HepG2 (cell line): ENCODE measurements around the gene PLCB4. TPM values are rescaled to one million over a fixed set of nuclear protein-coding genes. Genes with fewer than 3 reads are reported as not detected.

Source experiments
- ARID5B ChIP-seq: IDR thresholded peaks from 2 replicates; pipeline ENCODE4 v1.4.0; 2020; ENCODE audit warnings: mild to moderate bottlenecking, missing genetic modification reagents
- CSRNP1 ChIP-seq: sonication (generic); formaldehyde crosslinking; IDR thresholded peaks from 2 replicates; pipeline ENCODE4 v1.8.1; 2023; ENCODE audit warnings: mild to moderate bottlenecking, missing genetic modification reagents
- ETV5 ChIP-seq: IDR thresholded peaks from 2 replicates; pipeline ENCODE4 v1.6.1; 2018; ENCODE audit warnings: missing biosample characterization, missing genetic modification reagents, inconsistent platforms, borderline replicate concordance
- HOXA5 ChIP-seq: sonication (generic); formaldehyde crosslinking; IDR thresholded peaks from 2 replicates; pipeline ENCODE4 v1.4.0; 2020; ENCODE audit warnings: missing genetic modification reagents
- KAT8 ChIP-seq: IDR thresholded peaks from 2 replicates; pipeline ENCODE4 v1.6.1; 2016; ENCODE audit warnings: missing genetic modification reagents, missing compliant biosample characterization
- SMAD3 ChIP-seq: sonication (generic); formaldehyde crosslinking; IDR thresholded peaks from 2 replicates; pipeline ENCODE4 v1.4.0; 2020; ENCODE audit warnings: missing genetic modification reagents
- SSRP1 ChIP-seq: IDR thresholded peaks from 2 replicates; pipeline ENCODE4 v1.6.1; 2016; ENCODE audit warnings: control low read depth
- ZNF333 ChIP-seq: sonication (generic); formaldehyde crosslinking; IDR thresholded peaks from 2 replicates; pipeline ENCODE4 v1.4.0; 2020; ENCODE audit warnings: mild to moderate bottlenecking, missing genetic modification reagents, borderline replicate concordance
- ZNF362 ChIP-seq: sonication (generic); formaldehyde crosslinking; IDR thresholded peaks from 2 replicates; pipeline ENCODE4 v1.4.0; 2020; ENCODE audit warnings: missing genetic modification reagents, mild to moderate bottlenecking, borderline replicate concordance
- ZNF557 ChIP-seq: sonication (generic); formaldehyde crosslinking; IDR thresholded peaks from 2 replicates; pipeline ENCODE4 v1.4.0; 2020; ENCODE audit warnings: missing genetic modification reagents
- ZNF576 ChIP-seq: sonication (generic); formaldehyde crosslinking; IDR thresholded peaks from 2 replicates; pipeline ENCODE4 v1.4.0; 2020; ENCODE audit warnings: mild to moderate bottlenecking, missing genetic modification reagents
- ZNF580 ChIP-seq: IDR thresholded peaks from 2 replicates; pipeline ENCODE4 v1.6.1; 2016; ENCODE audit warnings: low read depth, borderline replicate concordance
- ZNF615 ChIP-seq: sonication (generic); formaldehyde crosslinking; IDR thresholded peaks from 2 replicates; pipeline ENCODE4 v1.5.0; 2020; ENCODE audit warnings: mild to moderate bottlenecking, missing genetic modification reagents, borderline replicate concordance
- ZNF777 ChIP-seq: sonication (generic); formaldehyde crosslinking; IDR thresholded peaks from 2 replicates; pipeline ENCODE4 v1.4.0; 2020; ENCODE audit warnings: missing genetic modification reagents
- polyA plus RNA-seq, 8 experiments: library from polyadenylated mRNA; depleted of rRNA in 3 of 8; stranded (reverse) in 7 of 8; unstranded in 1 of 8; fragments of >200 nt; fragmentation: Illumina TruSeq in 4 of 8; extraction: Trizol in 4 of 8; gene quantifications; 2 replicates each; pipeline versions ENCODE4 v1.2.1 to v1.2.3, GENCODE V29; 2011 to 2016; ENCODE audit warnings: low read depth in 4 of 8, missing spikeins in 1 of 8, mixed read lengths in 1 of 8; ENCODE audit not compliant: insufficient read depth in 1 of 8
- total RNA-seq, 5 experiments: library from RNA; depleted of rRNA; stranded (reverse); fragments of >200 nt; fragmentation: Illumina TruSeq; extraction: Trizol; gene quantifications; 2 replicates each; pipeline ENCODE4 v1.2.3, GENCODE V29; 2016; ENCODE audit warnings: low read depth in 1 of 5
- TF ChIP-seq, protein P1 (sequence below): sonication (generic); formaldehyde crosslinking; IDR thresholded peaks from 2 replicates; pipeline ENCODE4 v1.4.0; 2020; ENCODE audit warnings: mild to moderate bottlenecking, missing genetic modification reagents
- TF ChIP-seq, protein P2 (sequence below), 2 experiments: fragments of 450-650 bp in 1 of 2; sonication (generic) in 1 of 2; formaldehyde crosslinking; IDR thresholded peaks; 2 replicates each; pipeline versions ENCODE4 v1.5.0 to v1.8.0; 2020 to 2022; ENCODE audit warnings: mild to moderate bottlenecking in 1 of 2, missing genetic modification reagents in 1 of 2
- TF ChIP-seq, protein P3 (sequence below): sonication (generic); formaldehyde crosslinking; IDR thresholded peaks from 2 replicates; pipeline ENCODE4 v1.5.0; 2020; ENCODE audit warnings: mild to moderate bottlenecking, missing genetic modification reagents

Gene PLCB4
- total and polyA plus RNA-seq, 2 of the 13 experiments (the other 11 are each of a cell fraction or from before 2014, with no cell fraction given), result 0.01 TPM; not detected in 1

DNA sequence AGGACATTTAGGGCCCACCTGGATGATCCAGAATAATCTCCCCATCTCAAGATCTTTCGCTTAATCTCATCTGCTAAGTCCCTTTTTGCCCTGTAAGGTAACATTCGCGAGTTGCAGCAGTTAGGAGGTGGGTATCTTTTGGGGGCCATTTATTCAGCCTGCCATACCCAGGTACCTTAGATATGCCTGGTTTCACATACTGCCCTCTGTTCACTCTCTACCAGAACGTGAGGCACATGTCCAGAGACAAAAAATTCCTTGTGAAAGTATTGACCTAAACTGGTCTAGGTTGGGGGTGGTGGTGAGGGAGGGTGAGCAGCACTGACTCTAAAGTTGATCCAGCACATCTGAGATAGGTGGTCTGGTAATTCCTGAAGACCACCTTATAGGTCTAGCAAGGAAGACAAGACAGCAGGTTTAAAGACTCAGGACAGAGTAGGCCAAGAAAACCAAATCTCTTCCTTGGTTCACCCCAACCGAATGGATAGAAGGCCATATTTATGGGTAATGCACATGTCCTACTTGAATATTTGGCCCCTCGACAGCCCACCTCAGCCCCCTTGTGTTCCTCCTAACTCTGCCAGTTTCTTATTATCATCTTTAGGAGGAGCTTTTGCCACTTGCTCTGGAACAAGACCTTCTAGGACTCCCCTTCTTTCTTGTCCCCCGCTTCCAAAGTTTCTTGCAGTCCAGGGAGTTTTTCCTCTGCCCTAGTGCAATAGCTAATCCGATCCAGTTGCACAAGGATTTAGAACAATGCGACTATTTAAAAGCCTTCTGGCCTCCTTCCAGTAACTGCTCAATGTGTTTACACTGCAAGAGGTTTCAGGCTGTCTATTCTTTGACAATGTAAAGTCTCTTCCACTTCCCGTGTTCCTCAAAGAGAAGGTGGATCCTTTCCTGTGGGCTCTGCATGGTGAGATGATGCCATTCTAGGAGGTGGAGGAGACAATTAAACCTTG is 232.5 kb downstream of the PLCB4 start (continued):
- TF ChIP-seq ARID5B (CRISPR knock-in tag), result peak; percentile 100
- TF ChIP-seq SSRP1, result peak; percentile 76; the same call in 1 of the 2 replicates
- no peak for TF ChIP-seq ZNF580 (CRISPR knock-in tag)
- 0 out of 2 replicates have a peak, but pooled peaks have one; percentile 21 for TF ChIP-seq ZNF362 (CRISPR knock-in tag)
- peak; percentile 78 for TF ChIP-seq KAT8
- TF ChIP-seq, protein P1, sequence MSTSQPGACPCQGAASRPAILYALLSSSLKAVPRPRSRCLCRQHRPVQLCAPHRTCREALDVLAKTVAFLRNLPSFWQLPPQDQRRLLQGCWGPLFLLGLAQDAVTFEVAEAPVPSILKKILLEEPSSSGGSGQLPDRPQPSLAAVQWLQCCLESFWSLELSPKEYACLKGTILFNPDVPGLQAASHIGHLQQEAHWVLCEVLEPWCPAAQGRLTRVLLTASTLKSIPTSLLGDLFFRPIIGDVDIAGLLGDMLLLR (CRISPR knock-in tag), result no peak
- TF ChIP-seq SMAD3 (CRISPR knock-in tag), result peak; percentile 92
- no peak for TF ChIP-seq ZNF615 (CRISPR knock-in tag)
- no peak for TF ChIP-seq ZNF333 (CRISPR knock-in tag)
- 0 out of 2 replicates have a peak, but pooled peaks have one; percentile 27 for TF ChIP-seq ZNF557 (CRISPR knock-in tag)
- TF ChIP-seq, protein P2, sequence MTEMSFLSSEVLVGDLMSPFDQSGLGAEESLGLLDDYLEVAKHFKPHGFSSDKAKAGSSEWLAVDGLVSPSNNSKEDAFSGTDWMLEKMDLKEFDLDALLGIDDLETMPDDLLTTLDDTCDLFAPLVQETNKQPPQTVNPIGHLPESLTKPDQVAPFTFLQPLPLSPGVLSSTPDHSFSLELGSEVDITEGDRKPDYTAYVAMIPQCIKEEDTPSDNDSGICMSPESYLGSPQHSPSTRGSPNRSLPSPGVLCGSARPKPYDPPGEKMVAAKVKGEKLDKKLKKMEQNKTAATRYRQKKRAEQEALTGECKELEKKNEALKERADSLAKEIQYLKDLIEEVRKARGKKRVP (CRISPR knock-in tag; IDR thresholded peaks at IDR 0.05), result peak in 1 of 2 experiments; percentile 94; a peak in 2 of 4 replicates
- TF ChIP-seq HOXA5 (CRISPR knock-in tag), result peak; percentile 76; the same call in 1 of the 2 replicates
- TF ChIP-seq ETV5 (CRISPR knock-in tag), result peak; percentile 99
- TF ChIP-seq CSRNP1 (CRISPR knock-in tag), result no peak
- TF ChIP-seq ZNF777, result no peak
- TF ChIP-seq, protein P3, sequence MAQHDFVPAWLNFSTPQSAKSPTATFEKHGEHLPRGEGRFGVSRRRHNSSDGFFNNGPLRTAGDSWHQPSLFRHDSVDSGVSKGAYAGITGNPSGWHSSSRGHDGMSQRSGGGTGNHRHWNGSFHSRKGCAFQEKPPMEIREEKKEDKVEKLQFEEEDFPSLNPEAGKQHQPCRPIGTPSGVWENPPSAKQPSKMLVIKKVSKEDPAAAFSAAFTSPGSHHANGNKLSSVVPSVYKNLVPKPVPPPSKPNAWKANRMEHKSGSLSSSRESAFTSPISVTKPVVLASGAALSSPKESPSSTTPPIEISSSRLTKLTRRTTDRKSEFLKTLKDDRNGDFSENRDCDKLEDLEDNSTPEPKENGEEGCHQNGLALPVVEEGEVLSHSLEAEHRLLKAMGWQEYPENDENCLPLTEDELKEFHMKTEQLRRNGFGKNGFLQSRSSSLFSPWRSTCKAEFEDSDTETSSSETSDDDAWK (CRISPR knock-in tag), result no peak
- TF ChIP-seq ZNF576 (CRISPR knock-in tag), result no peak
